GM19193 (cell line): ENCODE results near the gene PHACTR1.

Experiments
- POLR2A ChIP-seq: IDR thresholded peaks from 4 replicates; pipeline ENCODE4 v1.6.1; 2011; ENCODE audit not compliant: insufficient read depth, insufficient read length; ENCODE audit errors: extremely low read depth

PHACTR1 gene

DNA sequence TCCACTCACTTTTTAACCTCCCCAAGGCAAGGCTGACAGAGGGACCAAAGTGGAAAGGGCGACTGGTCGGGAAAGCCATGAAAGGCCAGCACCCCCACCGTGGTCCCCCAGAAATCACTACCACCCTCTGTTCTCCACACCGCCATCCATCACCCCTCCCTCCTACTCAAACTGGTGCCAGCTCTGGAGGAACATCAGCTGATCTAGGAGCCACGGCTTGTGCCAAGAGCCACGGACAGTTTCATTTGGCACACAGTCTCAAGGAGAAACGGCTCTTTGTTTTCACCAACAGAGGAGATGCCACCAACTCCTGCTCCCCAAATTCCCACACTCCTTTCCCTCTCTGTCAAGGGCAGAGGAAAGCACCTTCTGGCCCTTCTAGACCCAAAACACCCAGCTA lies 585.7 kb downstream of the PHACTR1 start:
- TF ChIP-seq POLR2A: no peak

DNA sequence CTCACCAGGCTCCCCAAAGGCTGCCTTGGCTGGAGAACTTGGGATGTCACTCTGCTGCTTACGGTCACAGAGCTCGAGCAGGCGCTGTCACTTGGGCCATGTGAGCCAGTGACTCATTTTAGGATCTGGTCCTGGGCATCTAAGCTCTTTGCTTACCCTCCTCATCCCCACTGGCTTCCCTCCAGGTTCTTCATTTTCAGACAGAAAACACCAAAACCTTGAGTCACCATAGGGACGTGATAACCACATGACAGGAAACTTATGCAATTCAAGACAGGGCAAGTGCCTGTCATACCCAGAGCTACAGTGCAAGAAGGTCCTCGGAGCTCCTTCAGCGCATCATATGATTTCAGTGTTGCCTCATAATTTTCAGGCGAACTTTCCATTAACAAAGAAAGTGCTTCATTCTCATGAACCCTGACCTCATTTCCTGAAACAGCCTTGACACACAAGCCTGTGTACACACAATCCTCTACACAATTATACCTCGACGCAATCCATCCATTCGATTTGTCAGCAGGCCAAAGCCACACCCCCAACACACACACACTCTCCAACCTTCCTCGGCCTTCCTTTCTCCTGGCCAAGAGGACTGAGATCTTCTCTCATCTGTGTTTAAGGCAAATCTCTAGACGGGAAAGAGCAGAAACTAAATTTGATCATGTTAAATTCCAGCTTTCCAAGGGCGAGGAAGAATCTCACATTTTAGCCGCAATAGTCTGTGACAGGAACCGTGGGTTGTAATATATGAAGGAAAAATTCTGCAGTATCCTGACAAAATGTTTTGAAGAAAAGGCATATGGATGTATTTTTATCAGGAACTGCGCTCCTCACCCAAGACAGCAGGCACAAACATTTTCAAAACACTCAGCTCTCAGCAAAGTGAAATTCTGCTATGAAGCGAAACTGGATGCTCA lies 586.4 kb downstream of the PHACTR1 start:
- peak; percentile 28 for TF ChIP-seq POLR2A

DNA sequence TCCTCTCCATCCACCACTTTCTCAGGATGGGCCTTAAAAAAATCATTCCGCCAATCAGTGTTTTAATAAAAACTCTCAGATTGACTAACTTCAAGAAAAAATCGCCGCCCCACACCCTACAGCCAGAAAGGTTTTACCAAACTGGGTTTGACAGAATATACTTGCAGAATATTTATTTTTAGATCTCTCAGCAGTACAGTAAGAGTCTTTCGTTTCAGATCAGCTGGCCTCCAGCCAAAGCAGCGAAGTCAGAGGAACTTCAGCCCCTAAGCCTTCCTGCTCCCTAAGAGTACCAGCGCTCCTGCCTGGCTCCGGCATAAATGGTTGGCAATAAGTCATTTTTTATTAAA lies 587.1 kb downstream of the PHACTR1 start:
- no peak for TF ChIP-seq POLR2A

DNA sequence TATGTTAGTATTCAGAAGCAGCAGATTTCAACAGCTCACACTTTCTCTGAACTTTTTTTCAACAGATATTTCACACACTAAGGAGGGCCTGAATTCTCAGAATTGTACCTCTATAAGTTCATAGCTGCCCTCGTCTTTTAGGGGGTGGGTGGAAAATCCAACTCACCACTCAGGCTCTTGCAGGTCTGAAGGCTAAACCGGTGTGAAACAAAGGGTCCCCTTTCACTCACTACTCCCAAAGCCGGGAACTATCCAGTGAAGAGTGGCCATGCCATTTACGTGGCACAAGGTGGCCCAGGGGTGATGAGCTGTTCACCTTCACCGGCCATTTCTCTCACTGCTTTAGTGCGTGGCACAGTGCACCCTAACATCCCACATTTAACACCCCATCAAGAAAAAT lies 587.5 kb downstream of the PHACTR1 start:
- no peak for TF ChIP-seq POLR2A

DNA sequence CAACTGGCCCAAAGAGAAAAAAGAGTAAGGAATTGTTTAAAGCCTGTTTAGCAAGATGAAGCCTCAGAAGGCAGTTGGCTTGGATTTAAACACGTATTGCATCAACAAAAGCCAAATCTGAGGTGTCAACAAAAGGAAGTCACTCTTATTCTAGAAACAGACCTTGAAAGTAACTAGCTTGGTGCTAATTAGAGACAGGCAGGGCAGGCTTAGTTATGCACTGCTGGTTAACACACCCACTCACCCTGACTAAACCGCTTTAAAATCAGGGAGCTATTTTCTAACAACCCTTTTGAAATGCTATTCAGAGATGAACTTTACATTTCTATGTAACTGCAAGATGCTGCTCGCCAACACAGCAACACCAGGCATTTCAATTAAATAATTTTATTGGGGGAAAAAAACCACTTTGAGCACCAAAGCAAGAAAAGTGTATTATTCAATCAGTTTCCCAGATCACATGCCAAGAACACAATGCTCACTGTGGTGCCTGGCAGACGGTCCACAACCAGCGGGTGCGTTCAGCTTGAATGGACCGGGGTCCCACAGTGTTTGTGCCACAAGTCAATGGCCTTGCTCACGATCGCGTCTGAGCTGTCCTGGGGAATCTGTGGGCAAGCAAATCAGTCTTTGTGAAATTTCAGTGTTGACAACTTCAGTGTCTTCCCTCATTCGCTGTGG lies 588.2 kb downstream of the PHACTR1 start:
- no peak for TF ChIP-seq POLR2A

DNA sequence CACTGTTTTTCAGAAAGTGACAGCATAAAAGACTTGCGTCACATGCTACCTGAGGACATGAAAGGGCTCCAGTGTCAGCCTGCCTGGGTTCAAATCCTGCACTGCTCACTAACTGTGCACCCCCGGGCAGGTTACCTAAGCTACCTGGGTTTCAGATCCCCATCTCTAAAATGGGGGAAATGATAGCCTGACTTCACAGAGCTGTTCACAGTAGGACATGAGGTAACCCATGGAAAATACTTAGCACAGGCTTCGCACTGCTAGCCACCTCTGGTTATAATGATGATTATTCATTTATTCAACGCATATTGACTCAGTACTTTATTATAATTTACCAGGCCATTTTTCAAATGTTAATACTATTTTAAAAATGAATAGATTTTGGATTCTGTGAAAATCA lies 588.7 kb downstream of the PHACTR1 start:
- no peak for TF ChIP-seq POLR2A

DNA sequence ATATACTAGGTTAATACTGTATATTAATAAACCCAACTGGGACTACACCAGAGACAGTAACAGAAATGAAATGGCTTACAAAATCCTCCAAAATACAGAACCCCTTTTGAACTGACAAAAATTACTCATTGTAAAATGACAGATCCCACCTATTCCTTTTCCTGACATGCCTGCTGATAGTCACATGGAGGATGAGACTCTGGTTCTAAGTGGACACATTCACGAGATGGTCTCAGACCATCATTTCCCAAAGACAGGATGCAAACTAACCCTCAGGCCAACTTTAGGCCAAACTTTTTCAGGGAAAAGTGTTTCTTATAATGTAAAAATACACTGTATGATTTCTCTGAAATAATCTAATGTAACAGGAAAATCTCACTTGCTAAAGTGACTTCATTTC lies 589.2 kb downstream of the PHACTR1 start:
- TF ChIP-seq POLR2A: no peak

DNA sequence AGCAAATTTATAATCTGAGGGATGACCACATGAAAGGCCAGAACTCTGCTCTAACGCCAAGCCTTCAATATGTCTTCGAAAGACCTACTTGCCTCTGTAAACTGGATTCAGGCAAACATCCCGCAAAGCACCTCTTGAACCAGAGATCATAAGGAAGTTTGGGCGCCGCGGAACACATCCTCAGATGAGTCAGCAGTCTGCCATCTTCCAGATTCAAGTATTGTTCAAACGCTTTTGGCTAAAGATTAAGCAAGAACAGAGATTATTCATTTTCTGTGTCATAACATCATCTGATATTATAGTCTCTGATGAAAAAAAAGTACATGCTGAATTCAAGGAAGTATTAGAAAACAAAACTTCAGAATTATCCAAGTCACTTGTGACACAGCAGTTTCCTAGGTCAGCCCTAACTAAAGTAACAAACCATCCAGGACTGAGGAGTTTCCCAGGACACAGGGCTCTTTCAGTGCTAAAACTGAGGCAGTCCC lies 591.0 kb downstream of the PHACTR1 start:
- TF ChIP-seq POLR2A: no peak

DNA sequence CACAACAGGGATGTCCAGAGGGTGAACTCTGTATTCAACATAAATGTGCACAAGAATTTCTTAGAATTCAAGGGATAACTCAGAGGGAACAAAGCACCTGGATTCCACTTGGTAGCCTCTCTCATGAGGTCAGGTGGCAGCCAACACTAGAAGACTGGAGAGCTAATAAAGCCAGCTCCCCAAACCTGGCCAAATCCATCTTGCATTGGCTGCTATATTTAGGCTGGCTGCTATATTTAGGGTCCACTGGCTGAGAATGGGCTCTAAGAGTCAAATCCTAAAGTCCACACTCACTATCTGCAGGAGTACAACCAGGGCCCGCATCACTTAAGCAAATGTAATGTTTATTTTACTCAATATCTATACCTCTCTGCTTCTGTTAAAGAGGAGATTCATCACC lies 591.8 kb downstream of the PHACTR1 start:
- no peak for TF ChIP-seq POLR2A

DNA sequence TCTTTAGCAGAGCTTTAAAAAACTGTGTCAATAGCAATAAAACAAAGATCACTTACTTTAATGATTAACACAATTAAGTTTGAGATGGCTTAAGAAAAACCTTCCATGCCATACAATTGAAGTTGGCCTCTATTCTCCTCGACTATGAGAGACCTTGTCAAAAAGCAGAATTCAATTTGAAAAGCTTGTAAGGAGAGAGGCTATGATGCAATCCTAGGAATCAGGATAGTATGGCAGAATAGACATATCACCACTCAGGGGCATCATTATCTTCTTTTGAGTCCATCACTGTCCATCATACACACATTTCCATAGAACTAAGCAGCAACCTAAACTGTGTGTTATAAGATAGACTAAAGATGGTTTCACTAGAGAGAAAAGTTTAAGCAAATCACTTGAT lies 594.6 kb downstream of the PHACTR1 start:
- TF ChIP-seq POLR2A: no peak

DNA sequence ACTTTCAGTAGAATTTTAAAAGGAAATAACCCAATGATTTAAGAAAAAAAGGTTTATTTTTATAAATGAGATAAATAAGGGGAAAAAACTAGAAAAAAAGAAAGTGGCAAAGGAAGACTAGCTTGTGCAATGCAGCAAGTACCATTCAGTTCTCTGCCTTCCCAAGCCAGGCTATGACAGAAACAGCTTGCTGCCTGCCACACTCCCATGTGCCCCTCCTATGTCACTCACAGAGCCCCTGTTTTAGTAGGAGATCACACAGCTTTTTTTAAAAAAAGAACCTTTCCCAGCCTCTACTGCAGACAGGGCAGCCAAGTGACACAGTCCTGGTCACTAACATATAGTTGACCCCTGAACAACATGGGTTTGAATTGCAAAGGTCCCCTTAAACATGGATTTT lies 598.2 kb downstream of the PHACTR1 start:
- TF ChIP-seq POLR2A: no peak

DNA sequence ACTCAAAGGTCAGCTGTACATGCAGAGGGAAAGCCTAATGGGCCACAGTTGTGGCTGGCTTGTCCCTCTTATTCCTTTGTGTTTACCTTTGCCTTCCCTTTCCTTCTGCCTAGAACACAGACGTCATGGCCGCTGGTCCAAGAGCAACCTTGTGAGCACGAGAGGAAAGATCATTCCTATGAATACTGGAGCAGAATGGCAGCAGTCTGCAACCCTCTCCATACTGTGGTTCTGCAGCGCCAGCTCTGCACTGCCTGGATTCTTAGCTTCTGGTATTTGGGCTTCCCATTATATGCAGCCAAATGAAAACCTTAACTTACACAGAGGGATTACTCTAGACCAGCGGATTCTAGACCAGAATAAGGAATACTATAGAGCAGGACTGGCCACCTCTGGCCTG lies 599.3 kb downstream of the PHACTR1 start:
- TF ChIP-seq POLR2A: no peak

DNA sequence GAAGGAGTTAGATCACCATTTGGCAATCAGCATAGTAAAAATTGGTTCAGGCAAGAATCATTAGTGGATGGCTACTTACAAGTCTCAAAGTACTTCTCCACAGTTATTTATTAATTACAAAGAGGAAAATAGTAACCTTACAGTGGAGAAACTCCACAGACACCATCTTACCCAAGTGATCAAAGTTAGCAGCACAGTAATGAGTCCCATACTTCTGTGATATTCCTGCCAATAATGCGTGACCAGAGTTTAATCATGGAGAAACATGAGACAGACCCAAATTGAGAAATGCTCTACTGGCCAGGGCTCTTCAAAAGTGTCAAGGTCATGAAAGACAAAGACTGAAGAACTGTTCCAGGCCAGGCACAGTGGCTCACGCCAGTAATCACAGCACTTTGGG lies 602.3 kb downstream of the PHACTR1 start:
- TF ChIP-seq POLR2A: no peak

DNA sequence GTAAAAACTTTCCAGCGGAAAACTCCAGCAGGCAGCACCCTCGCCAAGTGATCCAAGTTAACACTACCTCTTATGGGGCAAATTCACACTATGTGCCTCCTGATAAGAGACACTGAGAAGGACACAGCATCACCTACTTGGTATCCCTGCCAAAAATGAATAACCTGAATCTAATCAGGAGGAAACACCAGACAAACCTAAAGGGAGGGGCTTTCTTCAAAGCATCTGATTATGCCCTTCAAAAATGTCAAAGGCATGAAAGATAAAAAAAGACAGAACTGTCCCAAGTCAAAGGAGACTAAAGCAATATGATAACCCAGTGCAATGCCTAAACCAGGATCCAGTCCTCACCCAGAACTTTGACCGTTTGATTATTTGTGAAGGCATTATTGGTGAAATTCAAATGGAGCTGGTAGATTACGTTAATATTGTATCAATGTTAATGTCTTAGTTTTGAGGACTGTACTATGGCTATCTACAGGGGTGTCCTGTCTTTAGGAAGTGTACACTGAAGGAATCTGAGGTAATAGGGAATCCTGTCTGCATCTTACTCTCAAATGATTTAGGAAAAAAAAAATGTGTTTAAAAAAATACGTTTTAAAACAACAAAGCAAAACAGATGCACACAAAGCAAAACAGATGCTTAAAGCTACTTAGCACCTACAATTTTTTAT lies 603.5 kb downstream of the PHACTR1 start:
- no peak for TF ChIP-seq POLR2A

DNA sequence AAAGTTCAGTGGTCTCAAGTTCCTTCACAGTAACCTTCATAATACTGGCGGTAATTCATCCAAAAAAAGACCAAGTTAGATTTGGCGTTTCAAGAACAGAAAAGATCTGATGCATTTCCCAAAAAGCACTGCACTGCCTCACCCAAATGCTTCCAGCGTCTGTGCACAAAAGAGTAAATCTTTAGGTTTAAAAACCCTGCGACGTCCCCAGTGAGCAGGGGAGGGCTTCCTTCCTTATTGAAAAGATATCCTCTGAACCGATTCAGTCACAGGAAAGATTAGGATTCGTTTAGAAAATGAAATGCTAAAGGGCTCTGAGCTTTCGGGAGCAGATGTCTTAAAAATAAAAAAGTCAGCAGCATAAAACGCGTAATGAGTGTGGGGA lies 611.1 kb downstream of the PHACTR1 start:
- no peak for TF ChIP-seq POLR2A
